CD4-positive, alpha-beta T cell treated with Interferon alpha-2 for 1 hour (primary cell): ENCODE results near the gene IL15RA.
"Not testable (repeated sequence)": the region's sequence is repeated elsewhere in the genome, so short reads cannot be mapped to it uniquely, and the experiment has no call there.

ENCODE experiments used
- DNase-seq, 2 donors: peaks; one replicate each; pipeline ENCODE4 v3.0.0-alpha.2; 2020 to 2022

IL15RA gene

GRCh38 chr10:5921746-5922145 lies 55.6 kb downstream of the IL15RA start:
- no peak for DNase-seq

- DNase-seq = no peak
Observed at GRCh38 chr10:5919568-5919967, 57.8 kb downstream of the IL15RA start.

GRCh38 chr10:5918763-5919162 lies 58.6 kb downstream of the IL15RA start:
- no peak for DNase-seq

GRCh38 chr10:5917305-5917704 lies 60.0 kb downstream of the IL15RA start:
- no peak for DNase-seq

GRCh38 chr10:5915451-5915850 lies 61.9 kb downstream of the IL15RA start:
- no peak for DNase-seq

- no peak for DNase-seq
Observed at GRCh38 chr10:5913736-5914135, 63.6 kb downstream of the IL15RA start.

- no peak for DNase-seq
Observed at GRCh38 chr10:5911670-5912069, 65.7 kb downstream of the IL15RA start.

GRCh38 chr10:5910323-5911100 lies 66.8 kb downstream of the IL15RA start:
- DNase-seq = no peak

- not testable (repeated sequence) for DNase-seq
Observed at GRCh38 chr10:5908676-5909075, 68.7 kb downstream of the IL15RA start.

- no peak for DNase-seq
Observed at GRCh38 chr10:5906651-5907050, 70.7 kb downstream of the IL15RA start.

- DNase-seq = no peak
Observed at GRCh38 chr10:5905854-5906507, 71.4 kb downstream of the IL15RA start.

GRCh38 chr10:5904227-5904626 lies 73.1 kb downstream of the IL15RA start:
- no peak for DNase-seq

- DNase-seq = no peak
Observed at GRCh38 chr10:5903563-5903962, 73.8 kb downstream of the IL15RA start.

- DNase-seq = no peak
Observed at GRCh38 chr10:5902511-5903274, 74.7 kb downstream of the IL15RA start.
